GM18511 (cell line): ENCODE data around the gene STK39.

ENCODE experiments used
- ATAC-seq: cut with Tn5 transposase; IDR thresholded peaks from one replicate; pipeline ENCODE4 v1.9.1; 2021; ENCODE audit warnings: mild to moderate bottlenecking, moderate library complexity; ENCODE audit not compliant: unreplicated experiment

Gene STK39

DNA sequence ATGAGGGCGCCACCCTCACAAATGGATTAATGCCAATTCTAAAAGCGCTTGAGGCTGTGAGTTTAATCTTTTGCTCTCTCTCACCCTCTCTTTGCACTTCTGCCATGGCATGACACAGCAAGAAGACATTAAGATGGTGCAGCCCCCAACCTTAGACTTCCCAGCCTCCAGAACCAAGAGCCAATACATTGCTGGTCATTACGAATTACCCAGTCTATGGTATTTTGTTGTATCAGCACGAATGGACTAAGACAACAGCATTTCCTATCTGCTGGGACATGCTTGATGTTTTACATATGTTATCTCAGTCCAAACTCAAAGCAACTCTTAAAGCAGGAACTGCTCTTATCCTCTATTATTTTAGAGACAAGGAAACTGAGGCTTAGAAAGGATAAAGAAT is 222.9 kb downstream of the STK39 start:
- no peak for ATAC-seq

DNA sequence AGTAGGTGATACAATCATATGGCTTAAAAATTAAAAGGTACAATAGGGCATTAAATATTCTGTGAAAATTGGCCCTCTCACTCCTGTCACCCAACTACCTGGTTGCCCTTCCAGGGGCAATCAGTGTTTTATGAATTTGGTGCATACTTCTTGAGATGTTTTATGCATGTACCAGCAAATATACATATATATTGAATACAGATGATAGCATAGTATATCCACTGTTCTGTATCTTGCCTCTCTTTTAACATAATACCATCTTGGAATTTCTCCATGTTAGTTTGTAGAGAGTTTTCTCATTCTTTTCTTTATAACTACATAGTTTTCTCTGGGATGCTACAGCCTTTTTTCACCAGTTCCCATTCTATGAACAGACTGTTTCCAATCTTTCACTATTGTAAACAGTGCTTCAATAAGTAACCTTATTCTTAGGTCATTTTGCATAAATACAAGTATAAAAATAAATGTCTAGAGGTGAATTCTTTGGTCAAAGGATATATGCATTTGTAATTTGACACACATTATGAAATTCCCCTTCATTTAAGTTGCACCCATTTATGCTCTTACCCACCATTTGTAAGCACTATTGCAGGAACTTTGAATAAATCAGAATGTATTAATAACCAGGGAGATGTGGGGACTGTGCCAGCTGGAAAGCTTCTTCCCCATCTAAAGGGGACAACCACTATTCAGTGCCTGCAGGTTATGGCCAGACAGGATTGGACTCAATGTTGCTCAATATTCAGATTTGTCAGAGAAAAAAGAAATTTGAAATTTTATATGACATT is 225.4 kb downstream of the STK39 start:
- ATAC-seq, result no peak

DNA sequence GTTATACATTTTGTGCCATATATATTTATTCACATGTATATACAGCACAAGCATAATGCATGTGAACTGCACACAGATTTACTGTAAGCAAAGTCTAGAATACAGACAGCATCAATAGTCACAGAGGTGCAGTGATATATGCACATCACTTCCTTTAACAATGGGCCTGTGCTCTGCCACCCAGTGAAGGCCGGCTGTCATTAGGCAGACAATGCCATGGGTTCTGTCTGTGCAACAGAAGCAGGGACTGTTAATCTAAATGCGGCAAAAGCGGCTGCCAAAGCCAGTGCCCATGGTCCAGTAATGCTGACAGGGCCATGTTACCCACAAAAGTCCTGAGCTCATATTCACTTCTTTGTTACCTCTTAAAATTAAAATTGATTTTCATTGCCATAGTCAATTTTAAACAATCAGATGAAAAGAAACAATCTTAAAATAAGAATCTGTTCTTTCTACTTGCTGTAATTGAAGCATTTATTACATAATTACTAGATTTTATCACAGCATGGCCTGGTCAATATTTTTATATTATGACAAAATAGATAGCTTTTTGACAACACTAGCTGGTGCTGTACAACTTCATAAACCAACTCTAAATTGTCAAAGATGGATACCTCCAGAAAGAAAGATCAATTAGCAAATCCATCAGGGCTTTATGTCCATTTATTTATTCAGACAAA is 232.0 kb downstream of the STK39 start:
- ATAC-seq, result no peak

DNA sequence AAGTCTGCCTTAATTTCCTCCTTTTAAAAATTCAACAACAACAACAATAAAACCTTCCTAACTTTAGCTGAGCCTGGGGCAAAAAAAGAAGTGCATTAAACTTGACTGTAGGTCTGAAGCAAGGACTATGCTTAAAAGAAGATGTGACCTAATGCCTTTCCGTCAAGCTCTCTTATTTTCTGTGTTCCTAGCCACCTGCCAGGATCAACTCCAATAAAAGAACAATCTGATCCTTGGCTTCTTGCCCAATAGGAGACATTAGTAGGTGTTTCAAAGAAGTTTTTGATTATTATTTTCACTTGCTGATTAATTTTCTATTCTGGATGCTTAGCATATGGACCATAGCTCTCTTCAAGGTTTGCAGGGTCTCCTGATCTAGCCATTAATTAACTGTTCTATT is 237.5 kb downstream of the STK39 start:
- no peak for ATAC-seq

GRCh38 chr2:168008646-168009195 is 238.7 kb downstream of the STK39 start:
- no peak for ATAC-seq

- ATAC-seq, result no peak
Measured at GRCh38 chr2:168006498-168006897, 240.9 kb downstream of the STK39 start.

- ATAC-seq, result no peak
Measured at GRCh38 chr2:168005586-168005985, 241.8 kb downstream of the STK39 start.

DNA sequence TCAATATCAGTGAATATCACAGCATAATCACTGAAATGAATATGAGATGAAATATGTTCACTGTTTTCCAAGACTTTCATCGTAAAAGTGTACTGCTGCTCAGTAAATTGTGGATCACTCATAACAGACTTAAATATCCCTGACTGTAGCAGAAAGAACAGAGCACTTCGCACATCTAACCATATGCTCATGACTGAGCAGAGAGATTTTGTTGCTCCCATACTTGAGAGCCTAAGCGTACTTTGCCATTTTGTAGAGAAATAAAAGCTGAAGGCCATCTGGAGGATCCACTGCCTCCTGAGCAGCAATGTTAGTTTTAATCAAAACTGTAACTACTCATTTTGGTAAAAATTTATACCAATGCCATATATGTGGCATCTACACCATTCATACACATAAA is 243.5 kb downstream of the STK39 start:
- ATAC-seq, result no peak

DNA sequence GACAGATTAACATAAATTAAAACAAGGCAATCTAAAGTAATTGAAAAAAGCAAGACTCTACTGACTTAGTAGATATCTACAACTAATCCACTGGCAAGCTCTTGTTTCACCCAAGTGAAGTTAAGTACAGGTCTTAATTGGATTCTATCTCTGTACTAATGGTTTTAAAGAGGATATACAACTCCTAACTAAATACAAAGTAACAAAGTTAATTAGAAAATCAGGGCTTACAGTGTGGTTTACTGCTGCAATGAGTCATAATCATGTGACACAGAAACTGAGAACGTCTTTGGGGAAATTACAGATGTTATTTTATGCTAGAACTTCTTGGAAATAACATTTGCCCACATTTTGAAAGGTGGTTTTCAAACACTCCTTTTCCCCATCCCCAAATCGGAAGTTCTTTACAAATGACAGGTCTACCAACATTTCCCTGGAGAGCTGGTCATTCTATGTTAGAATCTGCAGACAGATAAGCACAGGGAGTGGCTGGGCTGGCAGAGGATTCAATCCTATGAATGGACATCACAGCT is 245.3 kb downstream of the STK39 start:
- ATAC-seq, result peak; percentile 88

DNA sequence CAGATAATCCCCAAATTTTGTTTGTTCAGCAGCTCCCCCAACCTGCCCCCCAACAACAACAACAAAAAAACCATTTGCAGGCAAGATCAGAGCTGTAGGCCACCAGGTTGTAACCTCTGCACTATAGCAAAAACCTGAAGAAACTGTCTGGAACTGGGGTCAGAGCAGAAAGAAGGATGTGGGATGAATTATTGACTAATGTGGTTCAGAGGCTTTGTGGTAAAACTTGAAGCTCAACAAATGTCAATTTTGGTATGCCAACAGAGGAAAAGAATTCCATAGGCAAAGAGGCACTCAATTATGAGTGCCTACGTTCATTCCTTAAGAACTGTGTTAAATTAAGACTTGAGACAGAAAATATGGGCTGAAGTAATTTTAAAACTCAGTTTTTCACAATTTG is 255.1 kb downstream of the STK39 start:
- ATAC-seq, result no peak

DNA sequence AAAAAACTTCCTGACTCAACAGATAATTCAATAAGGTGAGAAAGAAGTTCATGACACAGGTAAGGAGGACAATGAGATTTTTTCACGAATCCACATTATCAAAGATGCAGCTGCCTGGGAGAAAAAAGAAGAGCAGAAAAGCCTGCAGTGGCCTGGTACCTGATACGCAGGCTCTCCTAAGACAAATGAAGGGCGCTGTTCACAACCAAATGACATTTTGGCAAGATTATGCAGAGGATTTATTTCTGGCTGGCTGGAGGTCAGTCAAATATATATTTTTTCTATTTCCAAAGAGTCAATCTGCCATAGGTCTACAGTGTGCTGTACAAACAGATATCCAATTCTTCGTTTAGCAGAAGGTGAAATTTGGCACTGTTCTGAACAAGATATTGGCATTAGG is 257.3 kb downstream of the STK39 start:
- no peak for ATAC-seq

- ATAC-seq, result no peak
Measured at GRCh38 chr2:167988296-167988695, 259.1 kb downstream of the STK39 start.

GRCh38 chr2:167987558-167987957 is 259.8 kb downstream of the STK39 start:
- ATAC-seq, result no peak

- ATAC-seq, result no peak
Measured at GRCh38 chr2:167987026-167987425, 260.4 kb downstream of the STK39 start.

DNA sequence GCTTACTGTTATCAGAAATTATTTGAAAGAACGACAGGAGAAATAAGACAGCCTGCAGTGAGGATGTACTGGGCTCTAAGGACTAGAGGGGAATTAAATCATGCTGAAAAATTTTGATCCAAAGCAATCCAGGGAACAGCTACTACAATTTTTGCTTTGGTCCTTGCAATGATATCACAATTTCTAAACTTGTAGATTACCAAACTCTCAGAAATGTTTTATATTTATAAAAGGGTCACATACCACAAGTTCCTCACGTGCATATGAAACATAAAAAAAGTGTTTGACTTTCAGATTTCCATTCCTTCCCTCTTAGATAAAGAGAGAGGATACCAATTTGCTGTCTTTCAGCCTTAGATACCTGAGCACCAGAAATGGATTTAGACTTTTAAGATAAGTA is 261.2 kb downstream of the STK39 start:
- no peak for ATAC-seq

- ATAC-seq, result no peak
Measured at GRCh38 chr2:167981945-167982344, 265.4 kb downstream of the STK39 start.

- ATAC-seq, result no peak
Measured at GRCh38 chr2:167980439-167980838, 267.0 kb downstream of the STK39 start.

DNA sequence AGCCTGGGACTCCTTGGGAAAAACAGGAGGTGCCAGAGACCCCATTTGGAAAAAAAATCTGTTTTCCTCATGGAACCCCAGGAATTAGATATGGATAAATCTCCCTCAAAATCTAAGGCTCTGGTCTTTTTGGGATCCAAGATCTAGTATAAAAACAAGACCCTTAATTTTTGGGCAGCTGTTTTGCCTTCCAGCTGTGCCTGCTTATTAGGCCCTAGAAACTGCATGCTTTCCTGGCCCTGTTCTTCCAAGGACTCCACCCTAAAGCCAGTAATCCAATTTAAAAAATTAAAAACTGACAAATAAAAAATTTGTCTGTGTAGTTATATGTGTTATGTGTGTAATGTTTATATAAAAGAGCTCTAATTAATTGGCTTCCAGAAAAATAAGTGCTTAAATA is 274.6 kb downstream of the STK39 start:
- no peak for ATAC-seq

GRCh38 chr2:167972020-167972419 is 275.4 kb downstream of the STK39 start:
- ATAC-seq, result no peak

DNA sequence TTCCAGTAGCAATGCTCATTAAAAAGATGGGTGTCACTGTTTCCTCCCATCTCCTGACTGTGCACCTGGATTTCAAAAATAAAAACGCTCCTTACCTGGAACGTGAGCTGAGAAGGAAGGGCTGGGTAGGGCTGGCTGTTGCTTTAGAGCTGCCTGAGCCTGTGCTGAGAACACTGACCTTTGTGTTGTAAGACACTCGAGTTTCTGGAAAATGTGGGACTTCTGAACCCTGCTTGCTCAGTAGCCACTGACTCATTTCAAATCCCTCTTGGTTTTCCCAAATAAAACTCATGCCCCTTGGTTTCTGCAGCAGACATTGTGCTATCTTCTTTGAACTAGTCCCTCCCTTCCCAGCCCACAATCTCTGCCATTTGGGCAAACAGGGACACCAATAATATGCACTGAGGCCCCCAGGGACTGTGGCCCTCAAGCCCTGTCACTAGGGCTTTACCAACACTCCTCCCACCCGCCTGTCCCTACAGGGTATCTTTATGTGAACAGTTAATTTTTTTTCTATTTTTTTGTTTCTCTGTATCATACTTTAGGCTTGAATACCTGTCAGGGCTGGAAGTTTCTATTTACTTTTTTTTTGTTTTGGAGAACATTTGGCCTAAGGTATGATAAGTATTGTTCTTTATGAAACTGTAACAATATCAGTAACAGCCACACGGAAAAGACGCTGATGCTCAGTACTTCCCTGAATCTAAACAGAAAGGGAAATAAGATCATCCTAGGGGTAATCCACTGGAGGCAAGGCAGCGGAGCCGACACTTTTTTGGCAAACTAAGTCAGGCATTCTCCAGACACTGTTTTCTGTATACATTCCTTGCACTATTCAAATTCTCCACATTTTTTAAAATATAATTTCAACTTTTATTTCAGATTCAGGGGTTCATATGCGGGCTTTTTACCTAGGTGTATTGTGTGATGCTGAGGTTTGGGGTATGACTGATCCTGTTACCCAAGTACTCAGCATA is 280.2 kb downstream of the STK39 start:
- no peak for ATAC-seq
